NCI-H526 treated with DMSO at 0.1 percent for 48 hours (cell line): ENCODE measurements around the gene RIPOR2.
"Not testable (repeated sequence)": the region's sequence is repeated elsewhere in the genome, so short reads cannot be mapped to it uniquely, and the experiment has no call there.

Experiments used
- DNase-seq: peaks from one replicate; lab custom pipeline; 2025; lab: John Stamatoyannopoulos, UW

Gene RIPOR2

DNA sequence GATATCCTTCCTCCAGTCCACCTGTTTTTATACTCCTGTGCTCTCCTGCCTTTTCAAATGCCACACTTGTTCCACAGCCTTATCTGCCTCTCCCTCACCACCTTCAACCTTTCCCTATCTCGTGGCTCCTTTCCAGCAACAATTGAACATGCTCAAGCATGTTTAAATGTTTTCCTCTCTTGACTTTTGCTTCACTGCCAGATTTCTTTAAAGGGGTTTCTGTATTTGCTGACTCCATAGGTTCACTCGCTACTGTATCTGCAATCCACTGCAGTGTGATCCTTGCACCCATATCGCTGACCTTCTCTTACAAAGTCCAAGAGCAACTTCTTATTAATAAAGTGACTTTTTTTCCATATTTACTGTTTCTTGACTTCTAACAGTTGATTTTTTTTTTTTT, 172.2 kb downstream of the RIPOR2 start:
- DNase-seq: no peak

DNA sequence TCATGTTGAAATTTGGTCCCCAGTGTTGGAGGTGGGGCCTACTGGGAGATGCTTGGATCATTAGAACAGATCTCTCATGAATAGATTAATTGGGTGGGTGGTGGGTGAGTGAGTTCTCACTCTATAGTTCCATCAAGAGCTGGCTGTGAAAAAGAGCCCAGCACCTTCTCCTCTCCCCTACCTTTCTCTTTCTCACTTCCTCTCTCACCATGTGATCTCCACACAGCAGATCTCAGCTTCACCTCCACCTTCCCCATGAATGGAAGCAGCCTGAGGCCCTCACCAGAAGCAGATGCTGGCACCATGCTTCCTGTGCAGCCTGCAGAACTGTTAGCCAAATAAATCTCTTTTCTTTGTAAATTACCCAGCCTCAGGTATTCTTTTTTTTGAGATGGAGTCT, 173.9 kb downstream of the RIPOR2 start:
- DNase-seq: no peak

DNA sequence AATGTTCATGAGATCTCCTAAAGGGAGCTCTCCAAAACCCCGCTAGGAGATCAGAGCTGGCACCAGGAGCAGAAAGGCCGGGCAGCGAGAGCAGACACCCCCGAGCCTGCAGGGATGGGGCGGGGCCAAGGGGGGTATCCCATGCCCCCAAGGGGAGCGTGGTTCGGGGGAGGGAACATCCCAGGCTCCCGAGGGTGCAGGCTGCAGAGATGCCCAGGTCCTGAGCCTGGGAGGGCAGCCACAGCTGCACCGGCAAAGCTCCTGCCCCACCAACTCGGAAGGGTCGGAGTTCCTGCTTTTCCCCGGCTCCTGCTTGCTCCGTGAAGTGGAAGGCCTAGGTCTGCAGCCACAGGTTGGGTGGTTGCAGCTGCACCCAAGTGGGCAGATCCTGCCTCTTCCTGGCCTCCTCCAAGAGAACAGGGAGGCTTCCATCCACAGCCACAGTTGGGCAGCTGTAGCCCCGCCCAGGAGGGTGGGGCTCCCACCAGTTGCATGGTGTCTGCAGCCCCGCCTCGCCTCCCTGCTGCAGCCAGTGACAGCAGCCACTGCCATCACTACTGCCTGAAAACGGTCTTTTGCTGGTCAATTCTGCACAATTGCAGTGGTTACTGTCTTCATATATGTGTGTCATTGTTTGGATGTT, 174.4 kb downstream of the RIPOR2 start:
- no peak for DNase-seq

DNA sequence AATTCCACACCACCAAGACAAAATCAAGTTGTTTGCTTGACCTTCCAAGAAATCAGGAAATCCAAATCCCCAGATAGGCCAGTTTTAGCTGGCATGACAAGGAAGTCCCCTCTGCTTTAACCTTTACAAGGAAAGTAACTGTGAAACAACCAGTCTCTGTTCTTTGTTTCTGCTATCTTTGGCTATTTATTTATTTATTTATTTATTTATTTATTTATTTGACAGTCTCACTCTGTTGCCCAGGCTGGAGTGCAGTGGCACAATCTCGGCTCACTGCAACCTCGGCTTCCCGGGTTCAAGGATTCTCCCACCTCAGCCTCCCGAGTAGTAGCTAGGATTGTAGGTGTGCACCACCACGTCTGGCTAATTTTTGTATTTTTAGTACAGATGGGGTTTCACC, 175.6 kb downstream of the RIPOR2 start:
- no peak for DNase-seq

- no peak for DNase-seq
These were observed 176.0 kb downstream of the RIPOR2 start for GRCh38 chr6:24759718-24760117.

- DNase-seq: no peak
These were observed 178.1 kb downstream of the RIPOR2 start for GRCh38 chr6:24757611-24758010.

GRCh38 chr6:24755279-24755678, 180.5 kb downstream of the RIPOR2 start:
- DNase-seq: no peak

DNA sequence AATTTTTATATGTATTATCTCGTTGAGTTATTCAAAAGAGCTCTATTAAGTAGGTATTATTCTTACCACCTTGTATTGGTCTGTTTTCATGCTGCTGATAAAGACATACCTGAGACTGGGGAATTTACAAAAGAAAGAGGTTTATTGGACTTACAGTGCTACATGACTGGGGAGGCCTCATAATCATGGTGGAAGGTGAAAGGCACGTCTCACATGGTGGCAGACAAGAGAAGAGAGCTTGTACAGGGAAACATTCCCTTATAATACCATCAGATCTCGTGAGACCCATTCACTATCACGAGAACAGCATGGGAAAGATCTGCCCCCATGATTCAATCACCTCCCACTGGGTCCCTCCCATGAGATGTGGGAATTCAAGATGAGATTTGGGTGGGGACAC, 181.4 kb downstream of the RIPOR2 start:
- not testable (repeated sequence) for DNase-seq
